ENCODE results near the gene SPOUT1. TPM values are rescaled to one million over a fixed set of nuclear protein-coding genes. Genes with fewer than 3 reads are reported as not detected.

The SPOUT1 gene
- total RNA-seq, 1 donor from 2014 or later, result 25.6 TPM

- H3K9me3 Mint-ChIP-seq (ENCODE audit: low read depth), result no peaks in the 10 kb centered on the region
- no peak for TF ChIP-seq CTCF (IDR thresholded peaks at IDR 0.05)
- H3K36me3 Mint-ChIP-seq (ENCODE audit: low read depth), result peaks cover 6% of the 10 kb centered on the region
- no peak overlapping the region for H3K4me3 Mint-ChIP-seq (ENCODE audit: unreplicated experiment)
- H3K4me1 Mint-ChIP-seq (ENCODE audit: low read depth), result peaks cover 8% of the 10 kb centered on the region
- no peaks in the 10 kb centered on the region for H3K27me3 Mint-ChIP-seq (ENCODE audit: low read depth)
- DNase-seq (ENCODE audit: low spot score), result no peak
- H3K27ac Mint-ChIP-seq (ENCODE audit: unreplicated experiment), result no peak overlapping the region
These were observed 10.9 kb upstream of the SPOUT1 start for GRCh38 chr9:128840524-128840923.

- no peak for DNase-seq (ENCODE audit: low spot score)
- H3K36me3 Mint-ChIP-seq (ENCODE audit: low read depth), result peaks cover 8% of the 10 kb centered on the region
- H3K4me1 Mint-ChIP-seq (ENCODE audit: low read depth), result no peaks in the 10 kb centered on the region
- H3K4me3 Mint-ChIP-seq (ENCODE audit: unreplicated experiment), result no peak overlapping the region
- H3K9me3 Mint-ChIP-seq (ENCODE audit: low read depth), result no peaks in the 10 kb centered on the region
- H3K27ac Mint-ChIP-seq (ENCODE audit: unreplicated experiment), result no peak overlapping the region
- no peaks in the 10 kb centered on the region for H3K27me3 Mint-ChIP-seq (ENCODE audit: low read depth)
- no peak for TF ChIP-seq CTCF (IDR thresholded peaks at IDR 0.05)
These were observed 8.7 kb upstream of the SPOUT1 start for GRCh38 chr9:128838338-128838737.

- no peak for DNase-seq (ENCODE audit: low spot score)
- H3K27ac Mint-ChIP-seq (ENCODE audit: unreplicated experiment), result no peak overlapping the region
- H3K9me3 Mint-ChIP-seq (ENCODE audit: low read depth), result no peaks in the 10 kb centered on the region
- no peaks in the 10 kb centered on the region for H3K4me1 Mint-ChIP-seq (ENCODE audit: low read depth)
- H3K36me3 Mint-ChIP-seq (ENCODE audit: low read depth), result peaks cover 5% of the 10 kb centered on the region
- no peak overlapping the region for H3K4me3 Mint-ChIP-seq (ENCODE audit: unreplicated experiment)
- no peaks in the 10 kb centered on the region for H3K27me3 Mint-ChIP-seq (ENCODE audit: low read depth)
- TF ChIP-seq CTCF (IDR thresholded peaks at IDR 0.05), result no peak
These were observed 7.0 kb upstream of the SPOUT1 start for GRCh38 chr9:128836509-128837145.

- no peak overlapping the region for H3K4me3 Mint-ChIP-seq (ENCODE audit: unreplicated experiment)
- H3K27ac Mint-ChIP-seq (ENCODE audit: unreplicated experiment), result no peak overlapping the region
- no peaks in the 10 kb centered on the region for H3K27me3 Mint-ChIP-seq (ENCODE audit: low read depth)
- no peaks in the 10 kb centered on the region for H3K9me3 Mint-ChIP-seq (ENCODE audit: low read depth)
- no peak for TF ChIP-seq CTCF (IDR thresholded peaks at IDR 0.05)
- peaks cover 5% of the 10 kb centered on the region for H3K36me3 Mint-ChIP-seq (ENCODE audit: low read depth)
- no peaks in the 10 kb centered on the region for H3K4me1 Mint-ChIP-seq (ENCODE audit: low read depth)
- no peak for DNase-seq (ENCODE audit: low spot score)
These were observed 5.9 kb upstream of the SPOUT1 start for GRCh38 chr9:128835246-128836210.

GRCh38 chr9:128833696-128834095, 4.1 kb upstream of the SPOUT1 start:
- no peaks in the 10 kb centered on the region for H3K9me3 Mint-ChIP-seq (ENCODE audit: low read depth)
- peaks cover 6% of the 10 kb centered on the region for H3K36me3 Mint-ChIP-seq (ENCODE audit: low read depth)
- no peak for DNase-seq (ENCODE audit: low spot score)
- no peak overlapping the region for H3K4me3 Mint-ChIP-seq (ENCODE audit: unreplicated experiment)
- H3K27me3 Mint-ChIP-seq (ENCODE audit: low read depth), result no peaks in the 10 kb centered on the region
- H3K27ac Mint-ChIP-seq (ENCODE audit: unreplicated experiment), result no peak overlapping the region
- TF ChIP-seq CTCF (IDR thresholded peaks at IDR 0.05), result no peak
- peaks cover 12% of the 10 kb centered on the region for H3K4me1 Mint-ChIP-seq (ENCODE audit: low read depth)

Measured in chondrocyte (in vitro differentiated cells).